Subcutaneous abdominal adipose tissue (tissue), 5 donors: ENCODE data around the gene ZNF33B.
"Not testable (repeated sequence)": the region's sequence is repeated elsewhere in the genome, so short reads cannot be mapped to it uniquely, and the experiment has no call there.

Experiments used
- H3K27ac ChIP-seq: one replicate; pipeline ENCODE4 v1.7.0; 2013; ENCODE audit warnings: low read depth, mild to moderate bottlenecking, inconsistent platforms, low read length, moderate library complexity
- H3K27me3 ChIP-seq, 5 donors: one replicate each; pipeline ENCODE4 v1.7.0; 2013; ENCODE audit warnings: low read length in 5 of 5, inconsistent platforms in 1 of 5; ENCODE audit not compliant: control insufficient read depth in 5 of 5, insufficient read depth in 4 of 5
- H3K36me3 ChIP-seq, 5 donors: one replicate each; pipeline ENCODE4 v1.7.0; 2013; ENCODE audit warnings: low read length in 5 of 5; ENCODE audit not compliant: control insufficient read depth in 5 of 5, insufficient read depth in 5 of 5
- H3K4me1 ChIP-seq, 5 donors: one replicate each; pipeline ENCODE4 v1.7.0; 2013; ENCODE audit warnings: low read length in 5 of 5, mild to moderate bottlenecking in 3 of 5, moderate library complexity in 1 of 5; ENCODE audit not compliant: control insufficient read depth in 5 of 5, insufficient read depth in 5 of 5
- H3K4me3 ChIP-seq, 5 donors: one replicate each; pipeline ENCODE4 v1.7.0; 2013; ENCODE audit warnings: low read length in 5 of 5, low read depth in 1 of 5
- H3K9ac ChIP-seq, 5 donors: one replicate each; pipeline ENCODE4 v1.7.0; 2013; ENCODE audit warnings: low read length in 5 of 5, mild to moderate bottlenecking in 4 of 5, moderate library complexity in 3 of 5
- H3K9me3 ChIP-seq, 5 donors: one replicate each; pipeline ENCODE4 v1.7.0; 2013; ENCODE audit warnings: low read length in 5 of 5; ENCODE audit not compliant: control insufficient read depth in 5 of 5
- donor health status: healthy.
- donor health status: healthy.
- donor health status: healthy.
- donor health status: healthy.
- donor health status: healthy.

ZNF33B gene

DNA sequence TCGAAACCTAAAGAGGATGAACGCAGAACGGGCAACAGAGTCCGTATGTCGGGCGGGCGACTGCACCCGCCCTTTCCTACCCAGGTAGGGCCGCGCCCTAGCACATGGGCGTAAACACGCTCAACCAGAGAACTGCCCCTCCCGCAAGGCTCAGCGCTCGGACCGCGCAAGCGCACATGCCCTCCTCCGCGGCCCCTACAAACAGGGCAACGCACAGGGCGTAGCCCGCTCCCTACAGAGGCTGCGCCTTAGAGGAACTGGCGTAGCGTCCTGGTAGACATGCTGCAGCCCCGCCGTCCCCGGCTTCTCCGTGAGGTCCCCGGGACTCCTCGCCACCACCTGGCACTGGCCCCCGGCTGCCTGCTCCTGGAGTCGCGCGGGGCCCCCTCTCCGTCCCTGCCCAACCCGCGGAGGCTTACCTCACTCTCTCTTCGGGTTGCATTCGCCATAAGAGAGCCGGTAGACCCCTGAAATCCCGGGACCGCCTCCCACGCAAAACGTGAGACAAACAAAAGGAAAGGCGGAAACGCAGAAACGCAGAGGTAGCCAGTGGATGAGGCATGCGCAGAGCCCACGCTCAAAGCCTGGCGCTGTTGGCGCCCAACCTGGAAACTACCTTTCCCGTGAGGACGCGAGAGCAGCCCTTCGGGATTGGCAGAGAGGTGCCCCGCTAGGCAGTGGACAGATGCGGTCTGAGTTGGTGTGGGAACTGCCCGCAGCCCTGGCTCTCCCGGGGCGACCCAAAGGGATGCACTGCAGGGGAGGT lies at the start of gene ZNF33B:
Gene ZNF33B (minus strand): TSS at position 516 of the 766 bp plus-strand sequence. CDS start 1,642 bp downstream, outside the sequence.
- Histone ChIP-seq H3K4me3 (peak within 1 kb of the TSS; percentile 76 to 98 (median 97)), H3K9me3 (no peaks in the 10 kb centered on the region), H3K4me1 (peaks cover 0 to 15% (median 13%) of the 10 kb centered on the region in 5 donors), H3K9ac (peak within 1 kb of the TSS; percentile 52 to 90 (median 84)), H3K27me3 (no peaks in the 10 kb centered on the region), H3K27ac (peak within 1 kb of the TSS; percentile 84), H3K36me3 (no peaks in the 10 kb centered on the region)

DNA sequence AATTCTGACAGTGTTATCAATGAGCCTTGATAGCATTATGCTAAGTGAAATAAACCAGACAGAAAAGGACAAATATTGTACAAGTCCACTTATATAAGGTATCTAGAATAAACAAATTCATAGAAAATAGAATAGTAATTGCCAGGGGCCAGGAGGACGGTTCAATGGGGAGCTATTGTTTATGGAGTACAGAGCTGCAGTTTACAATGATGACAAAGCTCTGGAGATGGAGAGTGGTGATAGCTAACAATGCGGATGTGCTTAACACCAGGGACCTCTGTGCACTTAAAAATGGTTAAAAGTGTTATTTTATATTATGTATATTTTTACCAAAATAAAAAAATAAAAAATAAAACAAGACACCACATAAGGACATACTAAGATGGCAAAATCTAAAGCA lies 46.1 kb upstream of the ZNF33B start:
- no peaks in the 10 kb centered on the region for H3K9me3 ChIP-seq
- H3K9ac ChIP-seq, result no peak overlapping the region
- H3K27me3 ChIP-seq, result no peaks in the 10 kb centered on the region
- no peak overlapping the region for H3K4me3 ChIP-seq
- H3K27ac ChIP-seq, result no peak overlapping the region
- H3K36me3 ChIP-seq, result no peaks in the 10 kb centered on the region
- no peaks in the 10 kb centered on the region for H3K4me1 ChIP-seq

DNA sequence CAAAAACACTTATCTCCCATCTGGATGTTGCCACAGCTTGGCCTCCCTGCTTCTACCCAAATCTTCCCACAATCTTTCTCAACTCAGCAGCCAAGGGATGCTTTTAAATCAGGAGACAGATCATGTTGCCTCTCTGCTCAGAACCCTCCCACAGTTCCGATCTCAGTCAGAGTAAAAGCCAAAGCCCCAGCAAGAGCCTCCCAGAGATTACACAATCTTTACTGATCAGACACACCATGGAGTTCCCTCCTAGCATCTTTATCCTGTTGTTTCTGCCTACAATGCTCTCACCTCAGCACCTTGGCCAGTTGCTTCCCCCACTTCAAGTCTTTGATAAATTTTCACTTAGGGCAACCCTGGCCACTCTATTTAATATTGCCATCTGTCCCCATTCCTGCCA lies 41.9 kb upstream of the ZNF33B start:
- Histone ChIP-seq H3K36me3 (no peaks in the 10 kb centered on the region), H3K4me1 (no peaks in the 10 kb centered on the region), H3K4me3 (no peak overlapping the region), H3K27me3 (no peaks in the 10 kb centered on the region), H3K9ac (no peak overlapping the region), H3K9me3 (peaks cover 0 to 3% (median 0%) of the 10 kb centered on the region in 5 donors), H3K27ac (no peak overlapping the region)

DNA sequence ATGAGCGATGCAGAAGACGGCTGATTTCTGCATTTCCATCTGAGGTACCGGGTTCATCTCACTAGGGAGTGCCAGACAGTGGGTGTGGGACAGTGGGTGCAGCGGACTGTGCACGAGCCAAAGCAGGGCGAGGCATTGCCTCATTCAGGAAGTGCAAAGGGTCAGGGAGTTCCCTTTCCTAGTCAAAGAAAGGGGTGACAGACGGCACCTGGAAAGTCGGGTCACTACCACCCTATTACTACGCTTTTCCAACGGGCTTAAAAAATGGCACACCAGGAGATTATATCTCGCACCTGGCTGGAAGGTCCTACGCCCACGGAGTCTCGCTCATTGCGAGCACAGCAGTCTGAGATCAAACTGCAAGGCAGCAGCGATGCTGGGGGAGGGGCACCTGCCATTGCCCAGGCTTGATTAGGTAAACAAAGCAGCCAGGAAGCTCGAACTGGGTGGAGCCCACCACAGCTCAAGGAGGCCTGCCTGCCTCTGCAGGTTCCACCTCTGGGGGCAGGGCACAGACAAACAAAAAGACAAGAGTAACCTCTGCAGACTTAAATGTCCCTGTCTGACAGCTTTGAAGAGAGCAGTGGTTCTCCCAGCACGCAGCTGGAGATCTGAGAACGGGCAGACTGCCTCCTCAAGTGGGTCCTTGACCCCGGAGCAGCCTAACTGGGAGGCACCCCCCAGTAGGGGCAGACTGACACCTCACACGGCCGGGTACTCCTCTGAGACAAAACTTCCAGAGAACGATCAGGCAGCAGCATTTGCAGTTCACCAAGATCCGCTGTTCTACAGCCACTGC lies 27.0 kb upstream of the ZNF33B start:
- H3K27me3 ChIP-seq, H3K4me1 ChIP-seq, H3K9me3 ChIP-seq, H3K36me3 ChIP-seq, H3K4me3 ChIP-seq, H3K27ac ChIP-seq, H3K9ac ChIP-seq: not testable (repeated sequence)

DNA sequence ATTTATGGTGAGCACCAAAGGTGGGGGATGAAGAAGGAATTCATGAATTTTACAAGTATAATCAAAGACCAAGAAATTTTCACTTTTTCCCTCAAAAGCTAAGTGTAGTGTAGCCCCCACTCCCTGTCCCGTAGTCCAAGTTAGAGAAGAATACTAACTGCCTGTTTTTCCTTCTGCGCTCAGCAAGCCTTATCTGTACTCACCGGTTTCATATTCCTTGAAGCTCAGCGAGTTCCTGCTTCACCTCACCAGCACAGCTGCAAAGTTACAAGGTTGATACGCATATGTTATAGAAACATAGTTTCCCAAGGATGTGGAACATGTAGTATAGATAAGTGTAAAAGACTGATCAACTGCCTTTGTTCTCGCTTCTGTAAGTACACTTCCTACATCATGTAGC lies 16.0 kb upstream of the ZNF33B start:
- H3K27me3 ChIP-seq, result no peaks in the 10 kb centered on the region
- no peak overlapping the region for H3K27ac ChIP-seq
- no peaks in the 10 kb centered on the region for H3K9me3 ChIP-seq
- H3K4me3 ChIP-seq, result no peak overlapping the region
- no peaks in the 10 kb centered on the region for H3K36me3 ChIP-seq
- H3K9ac ChIP-seq, result no peak overlapping the region
- H3K4me1 ChIP-seq, result no peaks in the 10 kb centered on the region

DNA sequence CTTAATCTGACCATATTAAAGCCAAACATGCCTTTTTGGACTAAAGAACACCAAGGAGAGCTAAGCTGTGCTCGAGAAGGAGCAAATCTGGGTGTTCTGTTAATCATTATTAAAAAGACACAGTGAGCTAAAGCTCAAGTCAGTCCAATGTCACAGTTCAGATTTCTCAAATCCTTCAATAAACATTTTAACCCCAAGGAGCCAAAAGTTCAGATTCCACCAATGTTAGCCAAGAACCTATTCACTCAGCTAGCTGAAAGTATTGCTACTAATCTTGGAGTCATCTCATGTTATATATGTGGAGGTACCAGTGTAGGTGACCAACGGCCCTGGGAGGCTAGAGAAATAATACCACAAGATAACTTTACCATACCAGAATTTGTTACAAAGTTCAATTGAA lies 14.5 kb upstream of the ZNF33B start:
- no peaks in the 10 kb centered on the region for H3K27me3 ChIP-seq
- H3K9me3 ChIP-seq, result no peaks in the 10 kb centered on the region
- H3K36me3 ChIP-seq, result no peaks in the 10 kb centered on the region
- no peak overlapping the region for H3K4me3 ChIP-seq
- no peak overlapping the region for H3K27ac ChIP-seq
- no peaks in the 10 kb centered on the region for H3K4me1 ChIP-seq
- H3K9ac ChIP-seq, result no peak overlapping the region

DNA sequence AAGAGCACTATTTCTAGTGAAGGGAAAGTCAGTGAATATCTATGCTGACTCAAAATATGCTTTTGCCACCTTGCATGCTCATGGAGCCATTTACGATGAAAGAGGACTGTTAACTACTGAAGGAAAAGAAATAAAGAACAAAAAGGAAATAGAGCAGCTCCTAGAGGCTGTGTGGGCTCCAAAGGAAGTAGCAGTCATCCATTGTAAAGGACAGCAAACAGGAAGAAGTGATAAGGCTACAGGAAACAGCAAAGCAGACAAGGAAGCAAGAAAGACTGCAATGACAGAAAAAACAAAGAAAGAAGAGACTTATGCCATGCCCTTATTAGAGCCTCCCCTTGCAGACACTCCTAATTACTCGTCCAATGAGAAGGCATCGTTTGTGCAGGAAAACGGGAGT lies 12.0 kb upstream of the ZNF33B start:
- H3K9me3 ChIP-seq, result no peaks in the 10 kb centered on the region

DNA sequence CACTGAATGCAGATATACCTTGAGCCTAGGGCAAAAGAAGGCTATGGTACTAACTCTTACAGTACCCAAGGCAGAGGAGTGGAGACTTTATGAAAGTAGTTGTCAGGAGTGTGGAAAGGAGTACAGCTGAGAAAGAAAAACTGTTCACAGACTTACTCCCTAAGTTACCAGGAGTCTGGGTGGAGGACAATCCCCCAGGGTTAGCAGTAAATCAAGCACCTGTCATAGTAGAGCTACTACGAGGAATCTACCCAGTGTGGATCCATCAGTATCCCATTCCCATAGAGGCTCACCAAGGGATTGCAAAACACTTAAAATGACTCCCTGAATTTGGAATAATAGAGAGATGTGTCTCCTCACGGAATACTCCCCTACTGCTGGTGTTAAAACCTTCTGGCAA lies 10.1 kb upstream of the ZNF33B start:
- Histone ChIP-seq H3K4me3 (no peak overlapping the region), H3K27me3 (peaks cover 0 to 3% (median 0%) of the 10 kb centered on the region in 5 donors), H3K9ac (no peak overlapping the region), H3K9me3 (no peaks in the 10 kb centered on the region), H3K36me3 (no peaks in the 10 kb centered on the region), H3K4me1 (no peaks in the 10 kb centered on the region), H3K27ac (no peak overlapping the region)

More for the DNA sequence above, 12.0 kb upstream of the ZNF33B start:
- Histone ChIP-seq H3K36me3 (no peaks in the 10 kb centered on the region), H3K27me3 (peaks cover 0 to 3% (median 0%) of the 10 kb centered on the region in 5 donors), H3K9ac (no peak overlapping the region), H3K4me1 (no peaks in the 10 kb centered on the region), H3K4me3 (no peak overlapping the region), H3K27ac (no peak overlapping the region)

DNA sequence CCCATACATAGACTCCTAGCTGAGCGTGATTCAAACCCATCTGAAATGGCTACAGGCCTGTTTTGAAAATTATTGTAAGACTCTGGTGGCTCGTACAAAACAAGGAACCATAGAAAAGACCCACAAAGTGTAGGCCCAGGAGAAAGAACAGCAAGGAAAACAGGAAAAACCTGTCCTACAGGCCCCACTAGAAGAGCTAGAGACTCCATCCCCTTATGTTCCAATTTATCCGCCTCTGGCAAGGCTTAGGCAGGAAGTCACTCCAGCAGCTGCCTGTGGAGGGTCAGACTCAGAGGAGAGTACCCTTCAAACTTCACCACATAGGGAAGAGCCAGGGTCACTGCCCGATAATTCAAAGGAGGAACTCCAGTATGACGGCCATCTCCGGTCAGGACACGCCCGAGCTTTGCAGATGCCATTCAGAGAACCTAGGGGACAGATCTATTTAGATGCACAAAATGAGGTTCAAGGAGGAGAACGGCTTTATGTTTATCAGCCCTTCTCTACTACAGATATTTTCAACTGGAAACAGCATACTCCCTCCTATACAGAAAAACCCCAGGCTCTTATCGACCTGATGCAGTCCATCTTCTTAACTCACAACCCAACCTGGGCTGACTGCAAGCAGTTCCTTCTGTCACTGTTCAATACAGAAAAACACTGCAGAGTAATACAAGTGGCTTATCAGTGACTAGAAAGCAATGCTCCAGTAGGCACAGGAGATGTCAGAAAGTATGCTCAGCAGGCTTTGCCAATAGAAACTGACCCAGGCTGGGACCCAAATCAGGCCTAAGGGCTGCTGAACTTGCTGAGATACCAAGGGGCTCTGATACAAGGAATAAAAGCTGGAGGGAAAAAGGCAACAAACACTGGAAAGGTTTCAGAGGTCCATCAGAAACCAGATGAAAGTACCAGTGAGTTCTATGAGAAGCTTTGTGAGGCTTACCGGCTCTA lies 8.6 kb upstream of the ZNF33B start:
- Histone ChIP-seq H3K9me3 (no peaks in the 10 kb centered on the region), H3K4me1 (no peaks in the 10 kb centered on the region), H3K27me3 (peaks cover 0 to 3% (median 0%) of the 10 kb centered on the region in 5 donors), H3K27ac (no peak overlapping the region), H3K9ac (no peak overlapping the region), H3K4me3 (no peak overlapping the region), H3K36me3 (no peaks in the 10 kb centered on the region)
